Effector memory CD4-positive, alpha-beta T cell (primary cell): ENCODE data around the gene CBX8.
"Not testable (repeated sequence)": the region's sequence is repeated elsewhere in the genome, so short reads cannot be mapped to it uniquely, and the experiment has no call there.

Source experiments
- DNase-seq, 3 donors: peaks; one replicate each; pipeline ENCODE4 v3.0.0-alpha.2; 2020
- H3K27ac ChIP-seq: 2 replicates; pipeline ENCODE4 v1.7.0; 2013; ENCODE audit warnings: mild to moderate bottlenecking, low read length, moderate library complexity; ENCODE audit not compliant: insufficient read depth, poor library complexity, severe bottlenecking
- H3K27me3 ChIP-seq: replicated peaks from 2 replicates; pipeline ENCODE4 v1.7.0; 2013; ENCODE audit warnings: mild to moderate bottlenecking, low read length; ENCODE audit not compliant: insufficient read depth, control insufficient read depth, poor library complexity, severe bottlenecking
- H3K36me3 ChIP-seq: 2 replicates; pipeline ENCODE4 v1.7.0; 2013; ENCODE audit warnings: mild to moderate bottlenecking, low read length, moderate library complexity; ENCODE audit not compliant: control insufficient read depth, insufficient read depth
- H3K4me1 ChIP-seq: 2 replicates; pipeline ENCODE4 v1.7.0; 2013; ENCODE audit warnings: low read length, mild to moderate bottlenecking; ENCODE audit not compliant: control insufficient read depth, insufficient read depth, poor library complexity, severe bottlenecking
- H3K4me3 ChIP-seq: 2 replicates; pipeline ENCODE4 v1.7.0; 2013; ENCODE audit warnings: low read length, low read depth, mild to moderate bottlenecking; ENCODE audit not compliant: insufficient read depth, poor library complexity, severe bottlenecking
- H3K9me3 ChIP-seq: 2 replicates; pipeline ENCODE4 v1.7.0; 2013; ENCODE audit warnings: mild to moderate bottlenecking, low read length, moderate library complexity; ENCODE audit not compliant: control insufficient read depth

CBX8 gene

GRCh38 chr17:79760197-79760906 is 36.5 kb downstream of the CBX8 start:
- Histone ChIP-seq H3K27ac (no peak overlapping the region), H3K4me3 (no peak overlapping the region), H3K4me1 (no peaks in the 10 kb centered on the region), H3K36me3 (no peaks in the 10 kb centered on the region), H3K9me3 (no peaks in the 10 kb centered on the region), H3K27me3 (no peaks in the 10 kb centered on the region)
- DNase-seq: no peak

GRCh38 chr17:79758271-79758670 is 38.6 kb downstream of the CBX8 start:
- Histone ChIP-seq H3K4me3 (no peak overlapping the region), H3K27ac (no peak overlapping the region), H3K4me1 (no peaks in the 10 kb centered on the region), H3K9me3 (no peaks in the 10 kb centered on the region), H3K36me3 (no peaks in the 10 kb centered on the region), H3K27me3 (no peaks in the 10 kb centered on the region)
- DNase-seq: no peak

- no peak overlapping the region for H3K4me3 ChIP-seq
- H3K27me3 ChIP-seq: peaks cover 1% of the 10 kb centered on the region
- H3K27ac ChIP-seq: no peak overlapping the region
- no peaks in the 10 kb centered on the region for H3K36me3 ChIP-seq
- no peaks in the 10 kb centered on the region for H3K9me3 ChIP-seq
- no peaks in the 10 kb centered on the region for H3K4me1 ChIP-seq
- no peak for DNase-seq
Observed at GRCh38 chr17:79757140-79757745, 39.6 kb downstream of the CBX8 start.

GRCh38 chr17:79755591-79755990 is 41.3 kb downstream of the CBX8 start:
- no peak for DNase-seq
- Histone ChIP-seq H3K4me3 (no peak overlapping the region), H3K27me3 (peaks cover 6% of the 10 kb centered on the region)

GRCh38 chr17:79754903-79755302 is 42.0 kb downstream of the CBX8 start:
- not testable (repeated sequence) for H3K27ac ChIP-seq, H3K4me3 ChIP-seq, H3K36me3 ChIP-seq, H3K27me3 ChIP-seq, DNase-seq, H3K9me3 ChIP-seq, H3K4me1 ChIP-seq

More at GRCh38 chr17:79755591-79755990, 41.3 kb downstream of the CBX8 start:
- no peaks in the 10 kb centered on the region for H3K36me3 ChIP-seq
- H3K4me1 ChIP-seq: no peaks in the 10 kb centered on the region
- H3K27ac ChIP-seq: no peak overlapping the region
- H3K9me3 ChIP-seq: no peaks in the 10 kb centered on the region

GRCh38 chr17:79754370-79754769 is 42.5 kb downstream of the CBX8 start:
- Histone ChIP-seq H3K27ac (no peak overlapping the region), H3K4me3 (no peak overlapping the region), H3K36me3 (no peaks in the 10 kb centered on the region), H3K9me3 (no peaks in the 10 kb centered on the region), H3K27me3 (peaks cover 15% of the 10 kb centered on the region), H3K4me1 (no peaks in the 10 kb centered on the region)
- DNase-seq: no peak

- Histone ChIP-seq H3K36me3 (no peaks in the 10 kb centered on the region), H3K4me1 (peaks cover 6% of the 10 kb centered on the region), H3K27me3 (peaks cover 37% of the 10 kb centered on the region), H3K9me3 (no peaks in the 10 kb centered on the region), H3K4me3 (no peak overlapping the region), H3K27ac (no peak overlapping the region)
- DNase-seq: no peak
Observed at GRCh38 chr17:79752175-79752574, 44.7 kb downstream of the CBX8 start.

- Histone ChIP-seq H3K27me3 (peaks cover 46% of the 10 kb centered on the region), H3K4me1 (peaks cover 7% of the 10 kb centered on the region), H3K4me3 (no peak overlapping the region), H3K27ac (no peak overlapping the region), H3K36me3 (no peaks in the 10 kb centered on the region), H3K9me3 (no peaks in the 10 kb centered on the region)
- DNase-seq: no peak
Observed at GRCh38 chr17:79750650-79751545, 46.0 kb downstream of the CBX8 start.

- Histone ChIP-seq H3K4me3 (no peak overlapping the region), H3K36me3 (no peaks in the 10 kb centered on the region), H3K4me1 (peaks cover 12% of the 10 kb centered on the region), H3K27me3 (peaks cover 46% of the 10 kb centered on the region), H3K9me3 (no peaks in the 10 kb centered on the region), H3K27ac (no peak overlapping the region)
- DNase-seq: no peak
Observed at GRCh38 chr17:79749958-79750357, 46.9 kb downstream of the CBX8 start.
